Hepatocyte (in vitro differentiated cells): ENCODE data around the gene SLC5A5. TPM values are rescaled to one million over a fixed set of nuclear protein-coding genes. Genes with fewer than 3 reads are reported as not detected.

Source experiments
- DNase-seq: peaks from one replicate; pipeline ENCODE4 v3.0.0-alpha.2; 2016; ENCODE audit warnings: low spot score
- H2AFZ ChIP-seq: fragments of 200-600 bp; sonication (generic); 2 replicates; pipeline ENCODE4 v1.6.0; 2016; ENCODE audit warnings: antibody characterized with exemption, mild to moderate bottlenecking
- H3K27ac ChIP-seq: fragments of 200-600 bp; sonication (generic); 2 replicates; pipeline ENCODE4 v1.5.1; 2016; ENCODE audit warnings: mild to moderate bottlenecking
- H3K27me3 ChIP-seq: fragments of 200-600 bp; sonication (generic); 2 replicates; pipeline ENCODE4 v1.6.1; 2016
- H3K36me3 ChIP-seq: fragments of 200-600 bp; sonication (generic); replicated peaks from 2 replicates; pipeline ENCODE4 v1.5.1; 2016; ENCODE audit warnings: low read depth; ENCODE audit not compliant: insufficient read depth
- H3K4me1 ChIP-seq: fragments of 200-600 bp; sonication (generic); 2 replicates; pipeline ENCODE4 v1.5.1; 2016; ENCODE audit warnings: mild to moderate bottlenecking, moderate library complexity; ENCODE audit not compliant: insufficient read depth
- H3K4me2 ChIP-seq: fragments of 200-600 bp; sonication (generic); 2 replicates; pipeline ENCODE4 v1.6.0; 2016
- H3K4me3 ChIP-seq: fragments of 200-600 bp; sonication (generic); 2 replicates; pipeline ENCODE4 v1.5.1; 2016; ENCODE audit warnings: mild to moderate bottlenecking
- H3K79me2 ChIP-seq: fragments of 200-600 bp; sonication (generic); 2 replicates; pipeline ENCODE4 v1.6.0; 2017; ENCODE audit warnings: mild to moderate bottlenecking
- H3K9me2 ChIP-seq: fragments of 200-600 bp; sonication (generic); replicated peaks from 2 replicates; pipeline ENCODE4 v1.6.0; 2017; ENCODE audit warnings: mild to moderate bottlenecking; ENCODE audit not compliant: insufficient read depth
- H3K9me3 ChIP-seq: fragments of 200-600 bp; sonication (generic); 2 replicates; pipeline ENCODE4 v1.5.1; 2016; ENCODE audit warnings: low read depth, mild to moderate bottlenecking
- H4K20me1 ChIP-seq: fragments of 200-600 bp; sonication (generic); 2 replicates; pipeline ENCODE4 v1.6.0; 2016; ENCODE audit warnings: mild to moderate bottlenecking; ENCODE audit not compliant: insufficient read depth, poor library complexity, severe bottlenecking
- CTCF ChIP-seq: fragments of 200-600 bp; sonication (generic); IDR thresholded peaks from 2 replicates; pipeline ENCODE4 v1.5.1; 2016; ENCODE audit warnings: antibody characterized with exemption, mild to moderate bottlenecking; ENCODE audit not compliant: poor library complexity
- EZH2 ChIP-seq: fragments of 200-600 bp; sonication (generic); IDR thresholded peaks from 2 replicates; pipeline ENCODE4 v1.6.1; 2016; ENCODE audit warnings: antibody characterized with exemption, mild to moderate bottlenecking, borderline replicate concordance
- EZH2phosphoT487 ChIP-seq: fragments of 200-600 bp; sonication (generic); IDR thresholded peaks from one replicate; pipeline ENCODE4 v1.6.1; 2018; ENCODE audit warnings: antibody characterized with exemption, mild to moderate bottlenecking, low read depth, moderate library complexity; ENCODE audit not compliant: unreplicated experiment, severe bottlenecking
- WGBS: methylation state at CpG from one replicate; pipeline ENCODE4 v1.1.6; 2016; ENCODE audit warnings: low lambda C conversion rate; ENCODE audit errors: missing lambda C conversion rate; 5-methylcytosine and 5-hydroxymethylcytosine counted together
- polyA plus RNA-seq: library from polyadenylated mRNA; unstranded; fragments of >200 nt; fragmentation: Nextera tagmentation; extraction: Ambion mirVana; gene quantifications from 2 replicates; pipeline ENCODE4 v1.2.1, GENCODE V29; 2016
- total RNA-seq: library from RNA; depleted of rRNA; stranded (reverse); fragments of >200 nt; gene quantifications from 2 replicates; pipeline ENCODE4 v1.2.3, GENCODE V29; 2014

The SLC5A5 gene
- total and polyA plus RNA-seq, 2 experiments from 2014 or later = 0.03 TPM; not detected in 1

- Histone ChIP-seq H3K9me2 (no peaks in the 10 kb centered on the region), H3K4me1 (no peaks in the 10 kb centered on the region), H3K27me3 (peaks cover 49% of the 10 kb centered on the region), H2AFZ (no peak overlapping the region), H3K4me3 (no peak overlapping the region), H3K4me2 (no peak overlapping the region), H4K20me1 (peaks cover 7% of the 10 kb centered on the region), H3K9me3 (no peaks in the 10 kb centered on the region), H3K27ac (no peak overlapping the region), H3K36me3 (no peaks in the 10 kb centered on the region), H3K79me2 (no peaks in the 10 kb centered on the region)
- no peak for TF ChIP-seq CTCF
- no peak for TF ChIP-seq EZH2
- no peak for TF ChIP-seq EZH2phosphoT487
- 75% methylated on average over 4 of the region's 6 CpGs for WGBS
- no peak for DNase-seq
Observed at GRCh38 chr19:17868669-17869068, 3.1 kb upstream of the SLC5A5 start.

- 29% methylated on average over 11 of the region's 11 CpGs for WGBS
- Histone ChIP-seq H4K20me1 (peaks cover 3% of the 10 kb centered on the region), H3K4me3 (no peak overlapping the region), H2AFZ (no peak overlapping the region), H3K27ac (no peak overlapping the region), H3K36me3 (no peaks in the 10 kb centered on the region), H3K9me3 (no peaks in the 10 kb centered on the region), H3K79me2 (no peaks in the 10 kb centered on the region), H3K4me2 (no peak overlapping the region), H3K27me3 (peaks cover 51% of the 10 kb centered on the region), H3K4me1 (no peaks in the 10 kb centered on the region), H3K9me2 (no peaks in the 10 kb centered on the region)
- no peak for DNase-seq
- TF ChIP-seq CTCF (no peak), EZH2phosphoT487 (no peak), EZH2 (no peak)
Observed at GRCh38 chr19:17869114-17869608, 2.6 kb upstream of the SLC5A5 start.

- Histone ChIP-seq H4K20me1 (no peaks in the 10 kb centered on the region), H3K4me2 (no peak overlapping the region), H3K9me2 (no peaks in the 10 kb centered on the region), H2AFZ (no peak overlapping the region), H3K4me1 (no peaks in the 10 kb centered on the region), H3K27me3 (peaks cover 58% of the 10 kb centered on the region), H3K79me2 (no peaks in the 10 kb centered on the region), H3K4me3 (no peak overlapping the region), H3K9me3 (no peaks in the 10 kb centered on the region), H3K27ac (no peak overlapping the region), H3K36me3 (no peaks in the 10 kb centered on the region)
- no peak for DNase-seq
- TF ChIP-seq EZH2 (no peak), CTCF (no peak), EZH2phosphoT487 (no peak)
- 72% methylated on average over 10 of the region's 10 CpGs for WGBS
Observed at GRCh38 chr19:17871032-17871877, 490 bp upstream of the SLC5A5 start.
